GM19193 (cell line): Measurements from ENCODE around the gene CCNF.

Source experiments
- POLR2A ChIP-seq: IDR thresholded peaks from 4 replicates; pipeline ENCODE4 v1.6.1; 2011; ENCODE audit not compliant: insufficient read depth, insufficient read length; ENCODE audit errors: extremely low read depth

CCNF gene

GRCh38 chr16:2462031-2462866 lies 33.0 kb downstream of the CCNF start:
- no peak for TF ChIP-seq POLR2A

- no peak for TF ChIP-seq POLR2A
Observed at GRCh38 chr16:2464333-2464732, 35.1 kb downstream of the CCNF start.

GRCh38 chr16:2465653-2466415 lies 36.6 kb downstream of the CCNF start:
- no peak for TF ChIP-seq POLR2A

- TF ChIP-seq POLR2A: no peak
Observed at GRCh38 chr16:2466667-2467527, 37.6 kb downstream of the CCNF start.

DNA sequence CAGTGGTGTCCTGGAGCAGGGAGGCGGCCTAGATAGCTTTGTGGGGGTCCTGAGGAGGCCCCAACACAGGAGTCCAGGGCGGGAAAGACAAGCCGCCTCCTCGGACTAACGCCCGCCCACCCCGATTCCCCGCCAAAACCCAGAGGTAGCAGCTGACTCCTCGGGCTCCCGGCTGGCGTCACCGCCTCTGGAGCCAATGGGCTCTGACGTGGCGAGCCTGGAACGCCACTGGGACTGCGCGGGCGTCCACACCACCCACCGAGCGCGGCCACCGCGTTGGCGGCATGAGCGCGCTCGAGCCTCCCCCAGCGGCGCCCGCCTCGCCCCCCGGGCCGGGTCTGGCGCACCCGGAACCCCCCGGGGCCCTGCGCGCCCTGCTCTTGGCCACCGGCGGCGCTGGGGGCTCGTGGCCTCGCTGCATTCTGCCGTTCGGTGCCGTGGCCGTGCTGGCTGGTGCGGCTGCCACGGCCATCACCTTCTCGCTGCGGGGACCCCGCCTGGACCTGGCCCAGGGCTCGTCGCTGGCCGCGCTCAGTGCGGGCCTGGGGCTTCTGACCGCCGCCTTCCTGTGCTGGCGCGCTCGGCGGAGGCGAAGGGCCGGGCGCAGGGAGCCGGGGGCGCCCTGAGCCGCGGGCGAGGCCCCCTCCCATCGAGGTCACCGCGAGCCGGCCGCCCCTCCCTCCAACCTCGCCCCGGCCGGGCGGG lies 38.4 kb downstream of the CCNF start:
- TF ChIP-seq POLR2A: peak; percentile 32

DNA sequence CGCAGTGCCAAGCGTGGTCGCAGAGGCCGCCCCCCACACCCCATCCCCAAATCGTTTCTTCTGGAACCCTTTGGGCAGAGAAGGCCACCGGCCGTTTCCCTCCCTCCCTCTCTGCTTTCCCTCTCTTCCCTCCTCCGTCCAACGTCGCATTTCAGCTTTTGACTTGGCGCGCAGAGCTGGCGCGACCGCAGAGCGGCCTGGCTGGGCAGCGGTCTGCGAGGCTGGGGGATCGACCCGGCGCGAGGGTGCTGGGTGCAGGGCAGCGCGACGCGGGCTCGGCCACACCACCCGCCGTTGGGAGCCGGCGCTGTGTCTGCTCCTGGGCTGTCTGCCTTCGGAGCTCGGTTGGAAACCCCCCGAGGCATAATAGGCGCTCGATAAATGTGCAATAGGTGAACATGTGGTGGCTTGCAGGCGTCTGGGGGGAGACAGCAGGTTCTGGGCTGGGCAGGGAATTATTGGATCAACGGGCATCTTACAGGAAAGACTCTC lies 39.0 kb downstream of the CCNF start:
- peak; percentile 39 for TF ChIP-seq POLR2A

DNA sequence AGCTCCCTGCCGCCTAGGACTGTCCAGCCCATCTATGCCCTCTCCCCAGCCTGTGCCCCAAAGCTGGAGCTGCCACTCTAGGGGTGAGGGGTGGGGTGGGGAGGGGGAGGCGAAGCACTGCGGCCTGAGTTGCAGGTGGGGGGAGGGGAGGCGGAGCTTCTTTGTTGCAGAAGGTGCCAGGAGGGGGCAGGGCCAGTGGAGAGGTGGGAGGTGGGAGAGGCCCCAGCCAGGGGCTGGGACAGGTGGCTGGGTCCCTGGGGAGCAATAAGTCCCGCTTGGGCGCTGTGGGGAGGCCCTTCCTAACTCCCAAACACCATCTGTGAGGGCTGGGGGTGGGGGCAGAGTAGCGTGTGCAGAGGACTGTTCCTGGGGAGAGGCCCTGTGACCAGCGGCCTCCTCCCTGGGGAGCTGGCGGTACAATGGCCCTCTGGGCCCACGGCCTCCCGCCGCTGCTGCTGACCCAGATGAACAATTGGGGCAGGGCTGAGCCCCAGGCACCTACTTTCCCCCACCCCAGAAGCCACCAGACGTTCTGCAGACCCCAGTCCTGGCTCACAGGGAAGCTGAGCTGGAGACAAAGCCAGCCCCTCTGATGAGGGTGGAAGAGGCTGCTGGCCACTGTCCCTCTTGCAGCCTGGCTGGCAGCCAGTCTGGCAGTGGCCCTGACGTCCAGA lies 39.6 kb downstream of the CCNF start:
- no peak for TF ChIP-seq POLR2A

- TF ChIP-seq POLR2A: no peak
Observed at GRCh38 chr16:2469399-2470233, 40.4 kb downstream of the CCNF start.

DNA sequence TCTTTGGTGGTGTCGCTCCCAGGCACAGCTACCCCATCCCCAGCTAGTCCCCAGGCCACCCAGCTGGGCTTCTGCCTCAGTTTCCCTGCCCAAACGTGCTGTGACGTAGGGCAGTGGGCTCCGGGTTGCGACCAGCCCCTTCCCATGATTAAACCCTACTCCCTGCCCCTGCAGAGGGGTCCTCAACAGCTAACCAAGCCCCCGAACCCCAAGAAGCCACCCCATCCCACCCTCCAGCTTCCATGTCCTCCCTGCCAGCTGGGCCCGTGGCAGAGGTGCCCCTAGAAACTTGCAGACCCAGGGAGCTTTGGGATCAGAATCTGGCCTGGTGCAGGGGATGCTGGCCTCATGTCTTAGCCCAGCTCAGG lies 41.0 kb downstream of the CCNF start:
- no peak for TF ChIP-seq POLR2A

GRCh38 chr16:2470603-2471015 lies 41.4 kb downstream of the CCNF start:
- no peak for TF ChIP-seq POLR2A

DNA sequence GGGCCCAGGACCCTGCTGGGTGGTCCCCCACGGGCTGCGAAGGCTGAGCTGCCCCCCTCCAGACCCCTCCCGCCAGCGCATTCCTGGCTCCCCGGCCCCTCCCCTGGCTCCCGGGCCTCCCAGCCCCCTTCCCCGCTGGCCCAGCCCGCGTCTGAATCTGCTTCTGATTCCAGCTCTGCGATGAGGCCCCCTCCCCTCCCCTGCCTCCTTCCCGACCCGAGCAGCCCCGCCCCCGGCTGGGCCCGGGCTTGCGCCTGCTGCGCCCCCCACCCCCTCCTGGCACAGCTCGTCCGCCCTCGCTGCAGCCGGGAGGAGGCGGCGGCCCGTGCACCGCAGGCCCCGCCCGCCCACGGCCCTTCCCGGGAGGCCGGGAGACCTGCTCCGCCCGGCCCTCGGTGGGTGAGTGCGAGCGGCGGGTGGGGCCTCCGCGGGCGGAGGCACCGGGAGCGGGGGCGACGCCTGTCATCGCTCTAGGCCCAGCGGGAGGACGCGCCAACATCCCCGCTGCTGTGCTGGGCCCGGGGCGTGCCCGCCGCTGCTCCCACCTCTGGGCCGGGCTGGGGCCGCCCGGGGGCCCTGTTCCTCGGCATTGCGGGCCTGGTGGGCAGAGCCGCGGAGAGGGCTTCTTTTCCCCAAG lies 41.9 kb downstream of the CCNF start, which contains the start of gene NTN3:
Gene NTN3 (plus strand): TSS at position 282 of the 637 bp plus-strand sequence. CDS start 405 bp downstream, outside the sequence.
- no peak for TF ChIP-seq POLR2A
